Stomach (tissue), 4 donors: ENCODE data around the gene DHODH.

Experiments used
- POLR2A ChIP-seq, 4 donors: fragments of 450-650 bp; IDR thresholded peaks; one replicate each; pipeline ENCODE4 v1.6.1; 2016; ENCODE audit warnings: antibody characterized with exemption in 4 of 4, control low read depth in 2 of 4, mild to moderate bottlenecking in 1 of 4, moderate library complexity in 1 of 4
- TF ChIP-seq, protein P1 (sequence below), 7 experiments: fragments of 450-650 bp in 4 of 7; fragments of 200-600 bp in 3 of 7; sonication (generic) in 3 of 7; IDR thresholded peaks; one replicate each; pipeline ENCODE4 v1.5.1; 2016 to 2019; ENCODE audit warnings: antibody characterized with exemption in 7 of 7, control low read depth in 2 of 7, mild to moderate bottlenecking in 1 of 7

DNA sequence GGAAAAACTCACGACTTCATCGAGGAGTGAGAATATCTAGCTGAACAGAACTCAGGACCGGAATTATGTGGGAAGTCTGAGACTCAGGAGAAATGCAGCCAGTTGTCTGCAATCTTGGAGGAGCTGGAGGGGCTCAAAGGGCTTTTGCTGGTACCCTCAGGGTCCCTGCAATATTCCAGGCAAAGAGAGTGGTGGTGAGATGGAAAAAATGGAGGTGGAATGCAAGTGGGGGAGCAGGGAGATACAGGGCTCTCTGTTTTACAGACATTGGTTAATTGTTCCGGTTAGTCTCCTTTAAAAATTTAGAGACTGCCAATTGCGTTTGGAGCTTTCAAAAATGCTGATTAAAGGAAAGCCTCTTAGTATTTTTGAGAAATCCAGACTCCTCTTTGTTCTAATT lies 27.6 kb downstream of the DHODH start:
- TF ChIP-seq, protein P1, sequence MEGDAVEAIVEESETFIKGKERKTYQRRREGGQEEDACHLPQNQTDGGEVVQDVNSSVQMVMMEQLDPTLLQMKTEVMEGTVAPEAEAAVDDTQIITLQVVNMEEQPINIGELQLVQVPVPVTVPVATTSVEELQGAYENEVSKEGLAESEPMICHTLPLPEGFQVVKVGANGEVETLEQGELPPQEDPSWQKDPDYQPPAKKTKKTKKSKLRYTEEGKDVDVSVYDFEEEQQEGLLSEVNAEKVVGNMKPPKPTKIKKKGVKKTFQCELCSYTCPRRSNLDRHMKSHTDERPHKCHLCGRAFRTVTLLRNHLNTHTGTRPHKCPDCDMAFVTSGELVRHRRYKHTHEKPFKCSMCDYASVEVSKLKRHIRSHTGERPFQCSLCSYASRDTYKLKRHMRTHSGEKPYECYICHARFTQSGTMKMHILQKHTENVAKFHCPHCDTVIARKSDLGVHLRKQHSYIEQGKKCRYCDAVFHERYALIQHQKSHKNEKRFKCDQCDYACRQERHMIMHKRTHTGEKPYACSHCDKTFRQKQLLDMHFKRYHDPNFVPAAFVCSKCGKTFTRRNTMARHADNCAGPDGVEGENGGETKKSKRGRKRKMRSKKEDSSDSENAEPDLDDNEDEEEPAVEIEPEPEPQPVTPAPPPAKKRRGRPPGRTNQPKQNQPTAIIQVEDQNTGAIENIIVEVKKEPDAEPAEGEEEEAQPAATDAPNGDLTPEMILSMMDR (IDR thresholded peaks at IDR 0.05), result no peak
- TF ChIP-seq POLR2A (IDR thresholded peaks at IDR 0.05), result no peak
